Mammary microvascular endothelial cell (primary cell): ENCODE data around the gene LRIG1. TPM values are rescaled to one million over a fixed set of nuclear protein-coding genes. Genes with fewer than 3 reads are reported as not detected.

Experiments
- total RNA-seq: library from RNA; depleted of rRNA; stranded (reverse); fragments of >200 nt; gene quantifications from 2 replicates; pipeline ENCODE4 v1.2.3, GENCODE V29; 2015

The LRIG1 gene, protein sequence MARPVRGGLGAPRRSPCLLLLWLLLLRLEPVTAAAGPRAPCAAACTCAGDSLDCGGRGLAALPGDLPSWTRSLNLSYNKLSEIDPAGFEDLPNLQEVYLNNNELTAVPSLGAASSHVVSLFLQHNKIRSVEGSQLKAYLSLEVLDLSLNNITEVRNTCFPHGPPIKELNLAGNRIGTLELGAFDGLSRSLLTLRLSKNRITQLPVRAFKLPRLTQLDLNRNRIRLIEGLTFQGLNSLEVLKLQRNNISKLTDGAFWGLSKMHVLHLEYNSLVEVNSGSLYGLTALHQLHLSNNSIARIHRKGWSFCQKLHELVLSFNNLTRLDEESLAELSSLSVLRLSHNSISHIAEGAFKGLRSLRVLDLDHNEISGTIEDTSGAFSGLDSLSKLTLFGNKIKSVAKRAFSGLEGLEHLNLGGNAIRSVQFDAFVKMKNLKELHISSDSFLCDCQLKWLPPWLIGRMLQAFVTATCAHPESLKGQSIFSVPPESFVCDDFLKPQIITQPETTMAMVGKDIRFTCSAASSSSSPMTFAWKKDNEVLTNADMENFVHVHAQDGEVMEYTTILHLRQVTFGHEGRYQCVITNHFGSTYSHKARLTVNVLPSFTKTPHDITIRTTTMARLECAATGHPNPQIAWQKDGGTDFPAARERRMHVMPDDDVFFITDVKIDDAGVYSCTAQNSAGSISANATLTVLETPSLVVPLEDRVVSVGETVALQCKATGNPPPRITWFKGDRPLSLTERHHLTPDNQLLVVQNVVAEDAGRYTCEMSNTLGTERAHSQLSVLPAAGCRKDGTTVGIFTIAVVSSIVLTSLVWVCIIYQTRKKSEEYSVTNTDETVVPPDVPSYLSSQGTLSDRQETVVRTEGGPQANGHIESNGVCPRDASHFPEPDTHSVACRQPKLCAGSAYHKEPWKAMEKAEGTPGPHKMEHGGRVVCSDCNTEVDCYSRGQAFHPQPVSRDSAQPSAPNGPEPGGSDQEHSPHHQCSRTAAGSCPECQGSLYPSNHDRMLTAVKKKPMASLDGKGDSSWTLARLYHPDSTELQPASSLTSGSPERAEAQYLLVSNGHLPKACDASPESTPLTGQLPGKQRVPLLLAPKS
- total RNA-seq, result 3.7 and 3.8 TPM in 2 replicates

DNA sequence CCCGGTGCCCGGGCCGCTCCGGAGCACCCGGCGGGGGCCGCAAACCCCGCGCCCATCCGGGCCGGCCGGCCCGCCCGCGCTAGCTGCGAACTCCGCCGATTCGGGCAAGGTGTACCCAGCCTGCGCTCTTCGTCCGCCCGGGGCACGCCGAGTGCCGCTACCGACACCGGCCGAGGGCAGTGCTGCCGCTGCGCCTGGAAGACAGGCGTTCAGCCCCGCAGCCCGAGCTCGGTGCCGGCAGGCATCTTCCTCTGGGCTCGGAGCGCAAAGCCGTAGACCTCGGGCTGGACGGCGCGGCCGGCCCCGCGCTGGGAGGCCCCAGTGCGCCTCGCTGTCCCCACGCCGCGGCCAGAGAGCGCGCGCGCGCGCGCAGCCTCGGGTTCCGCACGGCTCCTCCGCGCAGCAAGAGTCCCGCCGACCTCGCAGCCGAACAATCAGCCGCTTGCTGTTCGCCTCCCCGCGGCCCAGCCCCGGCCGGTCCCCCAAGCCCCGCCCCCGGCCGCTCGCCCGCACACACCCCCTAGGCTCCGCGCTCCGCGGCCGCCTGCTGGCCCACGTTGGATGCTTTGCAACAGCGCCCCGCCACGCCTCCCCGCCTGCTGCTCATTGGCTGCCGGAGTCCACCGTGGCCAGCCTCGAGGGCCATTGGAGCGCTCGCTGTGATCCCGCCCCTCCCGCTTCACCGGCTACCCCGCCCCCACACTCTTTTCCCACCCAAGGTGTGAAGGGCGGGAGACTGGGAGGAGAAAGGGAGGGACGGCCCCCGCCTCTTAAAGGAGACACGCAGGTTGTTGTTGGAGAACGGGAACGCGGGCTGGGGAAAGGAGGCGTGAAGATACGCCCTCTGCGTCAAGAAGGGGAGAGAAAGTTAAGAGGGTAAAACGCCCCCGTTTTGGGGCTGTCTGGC, at the start of gene LRIG1:
Gene LRIG1 (minus strand): TSS at position 447 of the 907 bp plus-strand sequence. CDS start 615 bp downstream, outside the sequence.

